Kidney tubule cell (primary cell): ENCODE measurements around the gene NEMP2.

Experiments used
- DNase-seq: peaks from one replicate; pipeline ENCODE4 v3.0.0-alpha.2; 2018; ENCODE audit warnings: low spot score

The NEMP2 gene

GRCh38 chr2:190456833-190457232 is 77.7 kb downstream of the NEMP2 start:
- DNase-seq = no peak

DNA sequence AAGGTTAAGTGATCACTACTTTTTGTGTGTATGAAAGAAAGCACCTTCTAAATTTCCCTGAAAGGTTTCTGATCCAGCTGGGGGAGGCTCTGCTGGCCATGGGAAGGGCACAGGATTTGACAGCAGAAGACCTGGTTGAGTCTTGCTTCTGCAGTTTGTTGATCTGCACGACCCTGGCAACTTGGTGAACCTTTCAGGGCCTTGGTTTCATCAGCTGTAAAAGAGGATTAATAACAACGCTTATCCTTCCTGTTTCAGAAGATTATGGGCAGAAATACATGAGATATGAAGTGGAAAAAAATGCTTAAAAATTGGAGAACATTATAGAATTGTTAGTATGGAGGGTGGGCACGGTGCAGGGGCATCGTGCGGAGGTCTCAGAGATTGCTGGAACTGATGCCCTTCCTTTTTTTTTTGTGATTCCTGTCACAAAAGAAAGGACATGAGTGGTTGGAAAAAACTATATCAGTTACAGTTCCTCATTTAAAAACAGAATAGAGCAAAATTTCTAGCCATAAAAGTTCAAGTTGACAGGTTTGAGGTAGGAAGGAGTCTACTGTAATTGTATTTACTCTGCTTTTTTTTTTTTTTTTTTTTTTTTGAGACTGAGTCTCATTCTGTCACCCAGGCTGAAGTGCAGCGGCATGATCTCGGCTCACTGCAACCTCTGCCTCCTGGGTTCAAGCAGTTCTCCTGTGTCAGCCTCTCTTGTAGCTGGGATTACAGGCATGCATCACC is 79.0 kb downstream of the NEMP2 start:
- DNase-seq = no peak

DNA sequence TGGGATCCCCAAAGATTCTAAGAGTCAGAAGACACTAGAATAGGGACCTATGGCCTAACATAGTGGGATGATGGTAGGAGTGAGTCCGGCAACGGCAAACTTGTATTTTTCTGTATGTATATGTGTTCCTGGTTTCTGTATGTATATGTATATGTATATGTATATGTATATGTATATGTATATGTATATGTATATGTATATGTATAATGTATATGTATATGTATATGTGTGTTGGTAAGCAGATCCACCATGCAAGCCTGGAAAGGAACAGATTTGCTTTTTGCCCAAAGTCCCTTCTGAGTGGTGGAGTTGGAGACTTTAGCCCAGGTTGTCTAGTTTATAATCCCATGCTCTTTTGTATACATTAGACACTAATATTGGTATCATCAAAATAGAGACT is 79.7 kb downstream of the NEMP2 start:
- no peak for DNase-seq
